H9 (cell line): ENCODE data around the gene CLEC16A. TPM values are rescaled to one million over a fixed set of nuclear protein-coding genes. Genes with fewer than 3 reads are reported as not detected.

Experiments
- DNase-seq: peaks from one replicate; pipeline ENCODE4 v3.0.0-alpha.2; 2017
- H2AFZ ChIP-seq: one replicate; pipeline ENCODE4 v1.6.1; 2013; ENCODE audit warnings: mild to moderate bottlenecking, low read length, control low read depth, moderate library complexity
- H2AK5ac ChIP-seq: 2 replicates; pipeline ENCODE4 v1.6.1; 2013; ENCODE audit warnings: low read length, control low read depth, mixed read lengths; ENCODE audit not compliant: insufficient read length
- H2BK120ac ChIP-seq: one replicate; pipeline ENCODE4 v1.6.1; 2013; ENCODE audit warnings: low read depth, mild to moderate bottlenecking, low read length, control low read depth, inconsistent platforms; ENCODE audit not compliant: poor library complexity, severe bottlenecking
- H2BK12ac ChIP-seq: 2 replicates; pipeline ENCODE4 v1.6.1; 2013; ENCODE audit warnings: low read length, control low read depth, mixed read lengths, low read depth; ENCODE audit not compliant: insufficient read length
- H2BK15ac ChIP-seq: 2 replicates; pipeline ENCODE4 v1.6.1; 2013; ENCODE audit warnings: low read depth, low read length, control low read depth
- H2BK20ac ChIP-seq: one replicate; pipeline ENCODE4 v1.6.1; 2013; ENCODE audit warnings: low read depth, mild to moderate bottlenecking, low read length, control low read depth, inconsistent platforms; ENCODE audit not compliant: poor library complexity, severe bottlenecking
- H2BK5ac ChIP-seq: 2 replicates; pipeline ENCODE4 v1.6.1; 2013; ENCODE audit warnings: low read length, control low read depth, mixed read lengths; ENCODE audit not compliant: insufficient read length
- H3K14ac ChIP-seq: 2 replicates; pipeline ENCODE4 v1.6.1; 2013; ENCODE audit warnings: low read length, control low read depth; ENCODE audit not compliant: insufficient read depth
- H3K18ac ChIP-seq: 2 replicates; pipeline ENCODE4 v1.6.1; 2013; ENCODE audit warnings: low read depth, mild to moderate bottlenecking, mixed read lengths, low read length, control low read depth; ENCODE audit not compliant: insufficient read length
- H3K23ac ChIP-seq: 2 replicates; pipeline ENCODE4 v1.6.1; 2013; ENCODE audit warnings: low read length, control low read depth, mixed read lengths, low read depth; ENCODE audit not compliant: insufficient read length
- H3K23me2 ChIP-seq: 2 replicates; pipeline ENCODE4 v1.6.1; 2013; ENCODE audit warnings: low read depth, mild to moderate bottlenecking, mixed read lengths, low read length, control low read depth; ENCODE audit not compliant: insufficient read length, poor library complexity, severe bottlenecking
- H3K27ac ChIP-seq: 2 replicates; pipeline ENCODE4 v1.5.1; 2013; ENCODE audit warnings: low read length, control low read depth, mixed read lengths, low read depth; ENCODE audit not compliant: insufficient read length
- H3K27me3 ChIP-seq: 2 replicates; pipeline ENCODE4 v1.6.1; 2013; ENCODE audit warnings: low read length, control low read depth, inconsistent platforms; ENCODE audit not compliant: insufficient read depth
- H3K4ac ChIP-seq: 2 replicates; pipeline ENCODE4 v1.6.1; 2013; ENCODE audit warnings: low read depth, mild to moderate bottlenecking, control low read depth, inconsistent platforms, low read length, moderate library complexity
- H3K4me1 ChIP-seq: 2 replicates; pipeline ENCODE4 v1.6.1; 2013; ENCODE audit warnings: low read length, control low read depth, inconsistent platforms; ENCODE audit not compliant: insufficient read depth
- H3K4me2 ChIP-seq: 2 replicates; pipeline ENCODE4 v1.6.1; 2013; ENCODE audit warnings: low read length, control low read depth, mixed read lengths; ENCODE audit not compliant: insufficient read length, insufficient read depth
- H3K56ac ChIP-seq: 2 replicates; pipeline ENCODE4 v1.6.1; 2013; ENCODE audit warnings: low read depth, mild to moderate bottlenecking, mixed read lengths, low read length, control low read depth; ENCODE audit not compliant: insufficient read length
- H3K79me1 ChIP-seq: 2 replicates; pipeline ENCODE4 v1.6.1; 2013; ENCODE audit warnings: low read depth, mild to moderate bottlenecking, moderate library complexity, low read length, control low read depth, inconsistent platforms; ENCODE audit not compliant: insufficient read depth, poor library complexity, severe bottlenecking
- H3K79me2 ChIP-seq: 2 replicates; pipeline ENCODE4 v1.6.1; 2013; ENCODE audit warnings: low read length, control low read depth, inconsistent platforms; ENCODE audit not compliant: insufficient read depth
- H3K9ac ChIP-seq: 2 replicates; pipeline ENCODE4 v1.6.1; 2013; ENCODE audit warnings: low read length, control low read depth, mixed read lengths; ENCODE audit not compliant: insufficient read length; ENCODE audit errors: extremely low read depth
- H3K9me3 ChIP-seq: one replicate; pipeline ENCODE4 v1.6.1; 2013; ENCODE audit warnings: low read depth, low read length, inconsistent platforms; ENCODE audit not compliant: control insufficient read depth
- H3T11ph ChIP-seq: one replicate; pipeline ENCODE4 v1.6.1; 2013; ENCODE audit warnings: mild to moderate bottlenecking, low read length, control low read depth, inconsistent platforms
- H4K20me1 ChIP-seq: one replicate; pipeline ENCODE4 v1.6.1; 2013; ENCODE audit not compliant: control insufficient read depth, insufficient read length, insufficient read depth
- H4K5ac ChIP-seq: 2 replicates; pipeline ENCODE4 v1.6.1; 2013; ENCODE audit warnings: low read depth, mild to moderate bottlenecking, mixed read lengths, low read length, control low read depth; ENCODE audit not compliant: insufficient read length
- H4K8ac ChIP-seq: replicated peaks from 2 replicates; pipeline ENCODE4 v1.6.1; 2013; ENCODE audit warnings: low read length, control low read depth, mixed read lengths, low read depth; ENCODE audit not compliant: insufficient read length
- H4K91ac ChIP-seq: 2 replicates; pipeline ENCODE4 v1.6.1; 2013; ENCODE audit warnings: low read depth, mild to moderate bottlenecking, moderate library complexity, mixed read lengths, low read length, control low read depth; ENCODE audit not compliant: insufficient read length
- H3K27ac Mint-ChIP-seq, 3 experiments: 2 replicates in 2 of 3; 3 replicates in 1 of 3; pipeline ENCODE4 v1.8.0; 2020 to 2021; ENCODE audit warnings: mixed read lengths in 3 of 3, mild to moderate bottlenecking in 1 of 3, moderate library complexity in 1 of 3
- H3K27me3 Mint-ChIP-seq: 2 replicates; pipeline ENCODE4 v1.8.0; 2021; ENCODE audit warnings: low read depth, mild to moderate bottlenecking, moderate library complexity, mixed read lengths
- H3K36me3 Mint-ChIP-seq, 3 experiments: 2 replicates in 2 of 3; 3 replicates in 1 of 3; pipeline ENCODE4 v1.8.0; 2020 to 2021; ENCODE audit warnings: low read depth in 3 of 3, mixed read lengths in 3 of 3; ENCODE audit not compliant: insufficient read depth in 1 of 3
- H3K4me1 Mint-ChIP-seq, 2 experiments: 2 replicates each; pipeline ENCODE4 v1.8.0; 2020; ENCODE audit warnings: mixed read lengths in 2 of 2
- H3K4me3 Mint-ChIP-seq, 2 experiments: 2 replicates in 1 of 2; 3 replicates in 1 of 2; pipeline ENCODE4 v1.8.0; 2020 to 2021; ENCODE audit warnings: mild to moderate bottlenecking in 2 of 2, mixed read lengths in 2 of 2, moderate library complexity in 1 of 2
- H3K9me3 Mint-ChIP-seq, 2 experiments: 2 replicates in 1 of 2; 3 replicates in 1 of 2; pipeline ENCODE4 v1.8.0; 2020; ENCODE audit warnings: mild to moderate bottlenecking in 2 of 2, mixed read lengths in 2 of 2, moderate library complexity in 1 of 2
- CTCF ChIP-seq: fragments of 200-600 bp; sonication (generic); conservative IDR thresholded peaks from 3 replicates; pipeline ENCODE4 v1.8.0; 2021; ENCODE audit warnings: antibody characterized with exemption, mild to moderate bottlenecking
- WGBS: extraction: QIAGEN DNeasy Blood & Tissue Kit; methylation state at CpG from one replicate; pipeline ENCODE4 v1.1.7; 2013; ENCODE audit warnings: missing lambda C conversion rate, low lambda C conversion rate, mixed read lengths; ENCODE audit not compliant: insufficient read length; ENCODE audit errors: extremely low coverage; 5-methylcytosine and 5-hydroxymethylcytosine counted together
- total RNA-seq: library from RNA; stranded (reverse); gene quantifications from 2 replicates; pipeline ENCODE4 v1.2.1, GENCODE V29; 2021

CLEC16A gene
- total RNA-seq, 1 experiment from 2014 or later: 15.2 TPM

- H3K23me2 ChIP-seq: no peaks in the 10 kb centered on the region
- H3K27ac ChIP-seq: no peak overlapping the region
- no peak overlapping the region for H3K56ac ChIP-seq
- H2BK12ac ChIP-seq: no peak overlapping the region
- no peaks in the 10 kb centered on the region for H3K9me3 ChIP-seq
- Mint-ChIP-seq H3K27me3 (no peaks in the 10 kb centered on the region), H3K27ac (no peak overlapping the region), H3K4me3 (no peak overlapping the region), H3K9me3 (no peaks in the 10 kb centered on the region), H3K36me3 (peaks cover 0 to 6% (median 4%) of the 10 kb centered on the region in 3 experiments; a peak in 2 of 7 replicates), H3K4me1 (peaks cover 20 to 23% of the 10 kb centered on the region in 2 experiments)
- H3K4ac ChIP-seq: no peak overlapping the region
- H3K79me2 ChIP-seq: no peaks in the 10 kb centered on the region
- H2BK120ac ChIP-seq: no peak overlapping the region
- no peak overlapping the region for H3K14ac ChIP-seq
- no peak overlapping the region for H2AK5ac ChIP-seq
- no peak overlapping the region for H2AFZ ChIP-seq
- no peak overlapping the region for H3T11ph ChIP-seq
- H2BK5ac ChIP-seq: no peak overlapping the region
- no peaks in the 10 kb centered on the region for H3K79me1 ChIP-seq
- H4K5ac ChIP-seq: no peak overlapping the region
- WGBS: no CpG with 5 or more reads among the region's 6 CpGs
- H4K20me1 ChIP-seq: no peaks in the 10 kb centered on the region
- H3K27me3 ChIP-seq: no peaks in the 10 kb centered on the region
- H3K9ac ChIP-seq: no peak overlapping the region
- no peak overlapping the region for H3K23ac ChIP-seq
- no peak for TF ChIP-seq CTCF
- H3K18ac ChIP-seq: no peak overlapping the region
- no peak overlapping the region for H2BK20ac ChIP-seq
- no peak overlapping the region for H4K91ac ChIP-seq
- H4K8ac ChIP-seq: no peak overlapping the region
- H3K4me1 ChIP-seq: no peaks in the 10 kb centered on the region
- H3K4me2 ChIP-seq: no peak overlapping the region
- H2BK15ac ChIP-seq: no peak overlapping the region
- DNase-seq: no peak
Measured at GRCh38 chr16:11053916-11054460, 109.6 kb downstream of the CLEC16A start.
